H9 (cell line): ENCODE results near the gene NAGPA. TPM values are rescaled to one million over a fixed set of nuclear protein-coding genes. Genes with fewer than 3 reads are reported as not detected.

Experiments used
- DNase-seq: peaks from one replicate; pipeline ENCODE4 v3.0.0-alpha.2; 2017
- H2AFZ ChIP-seq: one replicate; pipeline ENCODE4 v1.6.1; 2013; ENCODE audit warnings: mild to moderate bottlenecking, low read length, control low read depth, moderate library complexity
- H2AK5ac ChIP-seq: 2 replicates; pipeline ENCODE4 v1.6.1; 2013; ENCODE audit warnings: low read length, control low read depth, mixed read lengths; ENCODE audit not compliant: insufficient read length
- H2BK120ac ChIP-seq: one replicate; pipeline ENCODE4 v1.6.1; 2013; ENCODE audit warnings: low read depth, mild to moderate bottlenecking, low read length, control low read depth, inconsistent platforms; ENCODE audit not compliant: poor library complexity, severe bottlenecking
- H2BK12ac ChIP-seq: 2 replicates; pipeline ENCODE4 v1.6.1; 2013; ENCODE audit warnings: low read length, control low read depth, mixed read lengths, low read depth; ENCODE audit not compliant: insufficient read length
- H2BK15ac ChIP-seq: 2 replicates; pipeline ENCODE4 v1.6.1; 2013; ENCODE audit warnings: low read depth, low read length, control low read depth
- H2BK20ac ChIP-seq: one replicate; pipeline ENCODE4 v1.6.1; 2013; ENCODE audit warnings: low read depth, mild to moderate bottlenecking, low read length, control low read depth, inconsistent platforms; ENCODE audit not compliant: poor library complexity, severe bottlenecking
- H2BK5ac ChIP-seq: 2 replicates; pipeline ENCODE4 v1.6.1; 2013; ENCODE audit warnings: low read length, control low read depth, mixed read lengths; ENCODE audit not compliant: insufficient read length
- H3K14ac ChIP-seq: 2 replicates; pipeline ENCODE4 v1.6.1; 2013; ENCODE audit warnings: low read length, control low read depth; ENCODE audit not compliant: insufficient read depth
- H3K18ac ChIP-seq: 2 replicates; pipeline ENCODE4 v1.6.1; 2013; ENCODE audit warnings: low read depth, mild to moderate bottlenecking, mixed read lengths, low read length, control low read depth; ENCODE audit not compliant: insufficient read length
- H3K23ac ChIP-seq: 2 replicates; pipeline ENCODE4 v1.6.1; 2013; ENCODE audit warnings: low read length, control low read depth, mixed read lengths, low read depth; ENCODE audit not compliant: insufficient read length
- H3K23me2 ChIP-seq: 2 replicates; pipeline ENCODE4 v1.6.1; 2013; ENCODE audit warnings: low read depth, mild to moderate bottlenecking, mixed read lengths, low read length, control low read depth; ENCODE audit not compliant: insufficient read length, poor library complexity, severe bottlenecking
- H3K27ac ChIP-seq: 2 replicates; pipeline ENCODE4 v1.5.1; 2013; ENCODE audit warnings: low read length, control low read depth, mixed read lengths, low read depth; ENCODE audit not compliant: insufficient read length
- H3K27me3 ChIP-seq: 2 replicates; pipeline ENCODE4 v1.6.1; 2013; ENCODE audit warnings: low read length, control low read depth, inconsistent platforms; ENCODE audit not compliant: insufficient read depth
- H3K4ac ChIP-seq: 2 replicates; pipeline ENCODE4 v1.6.1; 2013; ENCODE audit warnings: low read depth, mild to moderate bottlenecking, control low read depth, inconsistent platforms, low read length, moderate library complexity
- H3K4me1 ChIP-seq: 2 replicates; pipeline ENCODE4 v1.6.1; 2013; ENCODE audit warnings: low read length, control low read depth, inconsistent platforms; ENCODE audit not compliant: insufficient read depth
- H3K4me2 ChIP-seq: 2 replicates; pipeline ENCODE4 v1.6.1; 2013; ENCODE audit warnings: low read length, control low read depth, mixed read lengths; ENCODE audit not compliant: insufficient read length, insufficient read depth
- H3K56ac ChIP-seq: 2 replicates; pipeline ENCODE4 v1.6.1; 2013; ENCODE audit warnings: low read depth, mild to moderate bottlenecking, mixed read lengths, low read length, control low read depth; ENCODE audit not compliant: insufficient read length
- H3K79me1 ChIP-seq: 2 replicates; pipeline ENCODE4 v1.6.1; 2013; ENCODE audit warnings: low read depth, mild to moderate bottlenecking, moderate library complexity, low read length, control low read depth, inconsistent platforms; ENCODE audit not compliant: insufficient read depth, poor library complexity, severe bottlenecking
- H3K79me2 ChIP-seq: 2 replicates; pipeline ENCODE4 v1.6.1; 2013; ENCODE audit warnings: low read length, control low read depth, inconsistent platforms; ENCODE audit not compliant: insufficient read depth
- H3K9ac ChIP-seq: 2 replicates; pipeline ENCODE4 v1.6.1; 2013; ENCODE audit warnings: low read length, control low read depth, mixed read lengths; ENCODE audit not compliant: insufficient read length; ENCODE audit errors: extremely low read depth
- H3K9me3 ChIP-seq: one replicate; pipeline ENCODE4 v1.6.1; 2013; ENCODE audit warnings: low read depth, low read length, inconsistent platforms; ENCODE audit not compliant: control insufficient read depth
- H3T11ph ChIP-seq: one replicate; pipeline ENCODE4 v1.6.1; 2013; ENCODE audit warnings: mild to moderate bottlenecking, low read length, control low read depth, inconsistent platforms
- H4K20me1 ChIP-seq: one replicate; pipeline ENCODE4 v1.6.1; 2013; ENCODE audit not compliant: control insufficient read depth, insufficient read length, insufficient read depth
- H4K5ac ChIP-seq: 2 replicates; pipeline ENCODE4 v1.6.1; 2013; ENCODE audit warnings: low read depth, mild to moderate bottlenecking, mixed read lengths, low read length, control low read depth; ENCODE audit not compliant: insufficient read length
- H4K8ac ChIP-seq: replicated peaks from 2 replicates; pipeline ENCODE4 v1.6.1; 2013; ENCODE audit warnings: low read length, control low read depth, mixed read lengths, low read depth; ENCODE audit not compliant: insufficient read length
- H4K91ac ChIP-seq: 2 replicates; pipeline ENCODE4 v1.6.1; 2013; ENCODE audit warnings: low read depth, mild to moderate bottlenecking, moderate library complexity, mixed read lengths, low read length, control low read depth; ENCODE audit not compliant: insufficient read length
- H3K27ac Mint-ChIP-seq, 3 experiments: 2 replicates in 2 of 3; 3 replicates in 1 of 3; pipeline ENCODE4 v1.8.0; 2020 to 2021; ENCODE audit warnings: mixed read lengths in 3 of 3, mild to moderate bottlenecking in 1 of 3, moderate library complexity in 1 of 3
- H3K27me3 Mint-ChIP-seq: 2 replicates; pipeline ENCODE4 v1.8.0; 2021; ENCODE audit warnings: low read depth, mild to moderate bottlenecking, moderate library complexity, mixed read lengths
- H3K36me3 Mint-ChIP-seq, 3 experiments: 2 replicates in 2 of 3; 3 replicates in 1 of 3; pipeline ENCODE4 v1.8.0; 2020 to 2021; ENCODE audit warnings: low read depth in 3 of 3, mixed read lengths in 3 of 3; ENCODE audit not compliant: insufficient read depth in 1 of 3
- H3K4me1 Mint-ChIP-seq, 2 experiments: 2 replicates each; pipeline ENCODE4 v1.8.0; 2020; ENCODE audit warnings: mixed read lengths in 2 of 2
- H3K4me3 Mint-ChIP-seq, 2 experiments: 2 replicates in 1 of 2; 3 replicates in 1 of 2; pipeline ENCODE4 v1.8.0; 2020 to 2021; ENCODE audit warnings: mild to moderate bottlenecking in 2 of 2, mixed read lengths in 2 of 2, moderate library complexity in 1 of 2
- H3K9me3 Mint-ChIP-seq, 2 experiments: 2 replicates in 1 of 2; 3 replicates in 1 of 2; pipeline ENCODE4 v1.8.0; 2020; ENCODE audit warnings: mild to moderate bottlenecking in 2 of 2, mixed read lengths in 2 of 2, moderate library complexity in 1 of 2
- WGBS: extraction: QIAGEN DNeasy Blood & Tissue Kit; methylation state at CpG from one replicate; pipeline ENCODE4 v1.1.7; 2013; ENCODE audit warnings: missing lambda C conversion rate, low lambda C conversion rate, mixed read lengths; ENCODE audit not compliant: insufficient read length; ENCODE audit errors: extremely low coverage; 5-methylcytosine and 5-hydroxymethylcytosine counted together
- total RNA-seq: library from RNA; stranded (reverse); gene quantifications from 2 replicates; pipeline ENCODE4 v1.2.1, GENCODE V29; 2021
- TF ChIP-seq, protein P1 (sequence below): fragments of 200-600 bp; sonication (generic); conservative IDR thresholded peaks from 3 replicates; pipeline ENCODE4 v1.8.0; 2021; ENCODE audit warnings: antibody characterized with exemption, mild to moderate bottlenecking

Gene NAGPA
- total RNA-seq, 1 experiment from 2014 or later = 12.1 TPM

DNA sequence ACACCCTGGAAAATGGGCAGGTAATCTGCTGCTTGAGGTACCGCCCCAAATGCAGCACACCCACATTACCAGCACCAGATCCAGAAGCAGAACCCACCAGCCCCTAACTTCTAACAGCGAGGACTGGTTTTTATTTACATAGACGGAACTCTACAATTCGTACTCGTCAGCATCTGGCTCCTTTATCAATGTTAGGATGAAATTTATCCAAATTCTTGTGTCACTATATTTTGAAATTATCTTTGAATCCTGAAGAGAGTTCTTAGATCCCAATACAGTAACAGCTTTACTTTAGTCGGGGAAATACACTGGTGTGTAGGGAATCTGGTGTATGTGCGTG is 37.6 kb upstream of the NAGPA start:
- peaks cover 7% of the 10 kb centered on the region for H3K23me2 ChIP-seq
- no peaks in the 10 kb centered on the region for H4K20me1 ChIP-seq
- H2BK15ac ChIP-seq = no peak overlapping the region
- H3K9me3 ChIP-seq = no peaks in the 10 kb centered on the region
- DNase-seq = no peak
- peaks cover 4% of the 10 kb centered on the region for H3K79me1 ChIP-seq
- no peak overlapping the region for H3K23ac ChIP-seq
- no peak overlapping the region for H3K4me2 ChIP-seq
- H2BK120ac ChIP-seq = no peak overlapping the region
- H3K27me3 Mint-ChIP-seq = no peaks in the 10 kb centered on the region; the same call in 1 of the 2 replicates
- no peak overlapping the region for H2AFZ ChIP-seq
- H4K8ac ChIP-seq = no peak overlapping the region
- peaks cover 17 to 20% of the 10 kb centered on the region in 2 experiments for H3K4me1 Mint-ChIP-seq
- H3K9ac ChIP-seq = no peak overlapping the region
- TF ChIP-seq, protein P1, sequence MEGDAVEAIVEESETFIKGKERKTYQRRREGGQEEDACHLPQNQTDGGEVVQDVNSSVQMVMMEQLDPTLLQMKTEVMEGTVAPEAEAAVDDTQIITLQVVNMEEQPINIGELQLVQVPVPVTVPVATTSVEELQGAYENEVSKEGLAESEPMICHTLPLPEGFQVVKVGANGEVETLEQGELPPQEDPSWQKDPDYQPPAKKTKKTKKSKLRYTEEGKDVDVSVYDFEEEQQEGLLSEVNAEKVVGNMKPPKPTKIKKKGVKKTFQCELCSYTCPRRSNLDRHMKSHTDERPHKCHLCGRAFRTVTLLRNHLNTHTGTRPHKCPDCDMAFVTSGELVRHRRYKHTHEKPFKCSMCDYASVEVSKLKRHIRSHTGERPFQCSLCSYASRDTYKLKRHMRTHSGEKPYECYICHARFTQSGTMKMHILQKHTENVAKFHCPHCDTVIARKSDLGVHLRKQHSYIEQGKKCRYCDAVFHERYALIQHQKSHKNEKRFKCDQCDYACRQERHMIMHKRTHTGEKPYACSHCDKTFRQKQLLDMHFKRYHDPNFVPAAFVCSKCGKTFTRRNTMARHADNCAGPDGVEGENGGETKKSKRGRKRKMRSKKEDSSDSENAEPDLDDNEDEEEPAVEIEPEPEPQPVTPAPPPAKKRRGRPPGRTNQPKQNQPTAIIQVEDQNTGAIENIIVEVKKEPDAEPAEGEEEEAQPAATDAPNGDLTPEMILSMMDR = no peak
- peak overlapping the region in 1 of 3 experiments; percentile 99; a peak in 1 of 7 replicates for H3K27ac Mint-ChIP-seq
- WGBS = no CpG with 5 or more reads among the region's 7 CpGs
- no peak overlapping the region for H3K4ac ChIP-seq
- H3T11ph ChIP-seq = no peak overlapping the region
- H3K56ac ChIP-seq = no peak overlapping the region
- no peak overlapping the region for H4K91ac ChIP-seq
- peak overlapping the region; percentile 92 to 96 for H3K4me3 Mint-ChIP-seq
- peaks cover 11 to 22% (median 20%) of the 10 kb centered on the region in 3 experiments; a peak in 6 of 7 replicates for H3K36me3 Mint-ChIP-seq
- H4K5ac ChIP-seq = no peak overlapping the region
- H3K27ac ChIP-seq = no peak overlapping the region
- H3K27me3 ChIP-seq = no peaks in the 10 kb centered on the region
- H3K4me1 ChIP-seq = no peaks in the 10 kb centered on the region
- peaks cover 5% of the 10 kb centered on the region; the same call in 1 of the 2 replicates for H3K79me2 ChIP-seq
- no peak overlapping the region for H3K14ac ChIP-seq
- H2AK5ac ChIP-seq = no peak overlapping the region
- no peak overlapping the region for H2BK12ac ChIP-seq
- no peaks in the 10 kb centered on the region; a peak in 2 of 5 replicates for H3K9me3 Mint-ChIP-seq
- H3K18ac ChIP-seq = no peak overlapping the region
- H2BK20ac ChIP-seq = no peak overlapping the region
- H2BK5ac ChIP-seq = no peak overlapping the region
